ENCODE measurements around the gene CDPF1. TPM values are rescaled to one million over a fixed set of nuclear protein-coding genes. Genes with fewer than 3 reads are reported as not detected.

CDPF1 gene, protein sequence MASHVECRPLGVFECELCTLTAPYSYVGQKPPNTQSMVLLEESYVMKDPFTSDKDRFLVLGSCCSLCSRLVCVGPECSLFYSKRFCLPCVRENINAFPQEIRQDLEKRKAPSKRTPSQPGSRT
- total RNA-seq (10 to 100 TPM in 4 of 7 donors, 1 to 10 TPM in 3; 7.8 to 14.9 (median 11.5) TPM), polyA plus RNA-seq (10 to 100 TPM in 1 of 2 donors, 1 to 10 TPM in 1; 4.3 to 20.8 TPM)
- long read RNA-seq, donor 1, transcript CDPF1-201 (4 exons, 1,875 nt) = major isoform, 19 of 55 reads
- long read RNA-seq, donor 1, transcript CDPF1-206 (2 exons, 655 nt) = minor isoform, 6 of 55 reads
- long read RNA-seq, donor 1, transcript CDPF1-205 (3 exons, 498 nt) = minor isoform, 10 of 55 reads
- long read RNA-seq, donor 1, partial matches to known transcripts = 7 of 55 reads
- long read RNA-seq, donor 1, other reads (novel, unspliced or antisense) = 12 of 55 reads
- long read RNA-seq, donor 2, partial matches to known transcripts = 0 of 5 reads
- long read RNA-seq, donor 2, other reads (novel, unspliced or antisense) = 0 of 5 reads
- long read RNA-seq, donor 3, transcript CDPF1-201 (4 exons, 1,875 nt) = major isoform, 15 of 33 reads
- long read RNA-seq, donor 3, partial matches to known transcripts = 2 of 33 reads
- long read RNA-seq, donor 3, other reads (novel, unspliced or antisense) = 10 of 33 reads

DNA sequence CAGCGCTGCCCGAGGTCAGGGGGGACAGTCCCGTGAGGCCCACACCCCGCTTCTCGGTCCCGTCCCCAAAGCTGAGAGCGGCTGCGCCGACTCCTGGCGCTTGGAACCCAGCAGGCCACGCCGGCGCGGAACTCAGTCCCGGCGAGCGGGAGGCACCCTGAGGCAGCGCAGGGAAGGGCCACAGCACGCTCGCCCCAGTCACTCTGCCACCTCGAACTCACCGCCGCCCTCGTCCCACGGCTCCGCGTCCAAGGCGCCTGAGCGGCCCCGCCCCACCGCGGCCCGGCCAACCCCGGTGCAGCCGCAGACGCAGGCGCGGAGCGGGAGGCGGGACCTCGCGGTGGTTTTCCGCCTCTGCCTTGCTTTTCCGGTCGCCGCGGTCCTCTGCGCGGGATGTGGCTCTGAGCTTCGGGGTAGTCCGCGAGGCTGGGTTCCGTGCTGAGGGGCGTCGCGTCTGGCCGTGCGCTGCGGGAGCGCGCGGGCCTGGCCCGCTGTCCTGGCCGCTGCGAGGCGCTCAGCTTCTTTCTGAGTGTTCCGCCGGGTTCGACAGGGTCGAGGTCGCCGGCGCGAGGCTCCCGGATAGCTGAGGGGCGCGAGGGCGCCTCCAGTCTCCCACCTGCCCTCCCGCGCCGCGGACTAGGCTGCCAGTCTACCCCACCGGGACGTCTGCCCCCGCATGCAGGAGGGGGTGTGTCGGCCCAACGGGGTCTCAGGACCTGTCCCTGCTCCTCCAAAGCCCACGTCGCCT is at the start of gene CDPF1:
Gene CDPF1 (minus strand): TSS at position 259 of the 748 bp plus-strand sequence. CDS start 2,009 bp downstream, outside the sequence.
- intact Hi-C loops (cut with DNase I) = no loop called here
- H3K4me3 ChIP-seq = peak within 1 kb of the TSS; percentile 69
- H3K4me1 ChIP-seq (ENCODE audit: insufficient read depth) = peaks cover 10% of the 10 kb centered on the region
- DNase-seq = peak; percentile 86 to 90 (median 87)
- WGBS, 3 donors = 0 to 1% (median 0%) methylated on average over 56 to 89 of the region's 89 CpGs
- no peak for TF ChIP-seq EP300 (IDR thresholded peaks at IDR 0.05)
- peak; percentile 64 for TF ChIP-seq POLR2A (IDR thresholded peaks at IDR 0.05)
- no peaks in the 10 kb centered on the region for H3K36me3 ChIP-seq
- peak within 1 kb of the TSS in 1 of 2 donors; percentile 64 for H3K27ac ChIP-seq
- no peaks in the 10 kb centered on the region for H3K9me3 ChIP-seq
- H3K27me3 ChIP-seq = no peaks in the 10 kb centered on the region

DNA sequence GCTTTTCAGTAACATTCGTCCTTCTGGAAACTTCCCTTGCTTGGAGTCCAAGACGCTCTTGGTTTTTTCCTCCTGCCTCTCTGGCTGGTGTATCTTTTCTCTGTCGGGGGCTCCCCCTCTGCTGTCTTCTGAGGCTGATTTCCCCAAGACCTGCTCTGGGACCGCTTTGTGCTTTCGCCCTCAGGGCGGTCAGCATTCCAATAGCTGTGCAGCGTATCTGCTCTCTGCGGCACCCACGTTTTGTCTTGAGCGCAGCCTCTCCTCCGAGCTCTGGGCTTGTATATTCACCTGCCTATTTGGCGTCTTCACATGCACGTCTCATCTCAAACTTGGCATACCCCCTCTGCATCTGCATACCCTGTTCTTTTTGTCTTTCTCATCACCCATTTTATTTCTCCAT is 49.0 kb upstream of the CDPF1 start:
- Histone ChIP-seq H3K27ac (no peak overlapping the region), H3K4me1 (ENCODE audit: insufficient read depth) (peaks cover 5% of the 10 kb centered on the region), H3K27me3 (no peaks in the 10 kb centered on the region), H3K36me3 (no peaks in the 10 kb centered on the region), H3K4me3 (no peak overlapping the region), H3K9me3 (no peaks in the 10 kb centered on the region)
- TF ChIP-seq, protein P1, sequence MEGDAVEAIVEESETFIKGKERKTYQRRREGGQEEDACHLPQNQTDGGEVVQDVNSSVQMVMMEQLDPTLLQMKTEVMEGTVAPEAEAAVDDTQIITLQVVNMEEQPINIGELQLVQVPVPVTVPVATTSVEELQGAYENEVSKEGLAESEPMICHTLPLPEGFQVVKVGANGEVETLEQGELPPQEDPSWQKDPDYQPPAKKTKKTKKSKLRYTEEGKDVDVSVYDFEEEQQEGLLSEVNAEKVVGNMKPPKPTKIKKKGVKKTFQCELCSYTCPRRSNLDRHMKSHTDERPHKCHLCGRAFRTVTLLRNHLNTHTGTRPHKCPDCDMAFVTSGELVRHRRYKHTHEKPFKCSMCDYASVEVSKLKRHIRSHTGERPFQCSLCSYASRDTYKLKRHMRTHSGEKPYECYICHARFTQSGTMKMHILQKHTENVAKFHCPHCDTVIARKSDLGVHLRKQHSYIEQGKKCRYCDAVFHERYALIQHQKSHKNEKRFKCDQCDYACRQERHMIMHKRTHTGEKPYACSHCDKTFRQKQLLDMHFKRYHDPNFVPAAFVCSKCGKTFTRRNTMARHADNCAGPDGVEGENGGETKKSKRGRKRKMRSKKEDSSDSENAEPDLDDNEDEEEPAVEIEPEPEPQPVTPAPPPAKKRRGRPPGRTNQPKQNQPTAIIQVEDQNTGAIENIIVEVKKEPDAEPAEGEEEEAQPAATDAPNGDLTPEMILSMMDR (IDR thresholded peaks at IDR 0.05) = no peak
- TF ChIP-seq POLR2A (IDR thresholded peaks at IDR 0.05) = no peak
- no peak for TF ChIP-seq EP300 (IDR thresholded peaks at IDR 0.05)
- intact Hi-C loops (cut with DNase I) = loop anchor here in 1 of 4 donors (5.0 to 10.0 kb wide), 2 partner anchors 172 to 304 kb away; no protein-coding TSS in a partner anchor
- WGBS, 3 donors = 93% methylated on average over 13 of the region's 13 CpGs
- DNase-seq = no peak

- DNase-seq = peak in 4 of 5 donors; percentile 25 to 60 (median 45)
- Histone ChIP-seq H3K27ac (no peak overlapping the region), H3K4me1 (ENCODE audit: insufficient read depth) (peaks cover 5% of the 10 kb centered on the region), H3K9me3 (no peaks in the 10 kb centered on the region), H3K4me3 (peak overlapping the region; percentile 44), H3K36me3 (no peaks in the 10 kb centered on the region), H3K27me3 (no peaks in the 10 kb centered on the region)
- intact Hi-C loops (cut with DNase I) = loop anchor here in 1 of 4 donors (5.0 to 10.0 kb wide), 2 partner anchors 170 to 302 kb away; no protein-coding TSS in a partner anchor
- 4 to 6% (median 5%) methylated on average over 25 to 32 of the region's 32 CpGs for WGBS, 3 donors
- TF ChIP-seq, protein P1 (IDR thresholded peaks at IDR 0.05) = no peak
- TF ChIP-seq POLR2A (IDR thresholded peaks at IDR 0.05) (no peak), EP300 (IDR thresholded peaks at IDR 0.05) (no peak)
Observed at GRCh38 chr22:46297151-46297812, 47.2 kb upstream of the CDPF1 start.

GRCh38 chr22:46296257-46297150 is 46.4 kb upstream of the CDPF1 start, which contains the start of gene GTSE1:
Gene GTSE1, plus strand, starts transcription at chr22:46296870. Its CDS starts 531 bp downstream, at chr22:46297401.
- Histone ChIP-seq H3K27me3 (no peaks in the 10 kb centered on the region), H3K9me3 (no peaks in the 10 kb centered on the region), H3K4me3 (peak within 1 kb of the TSS; percentile 44), H3K27ac (peak within 1 kb of the TSS; percentile 37 to 81), H3K36me3 (no peaks in the 10 kb centered on the region), H3K4me1 (ENCODE audit: insufficient read depth) (peaks cover 5% of the 10 kb centered on the region)
- 1 to 2% (median 1%) methylated on average over 76 of the region's 76 CpGs for WGBS, 3 donors
- intact Hi-C loops (cut with DNase I) = loop anchor here in 1 of 4 donors (5.0 to 10.0 kb wide), 2 partner anchors 169 to 302 kb away; no protein-coding TSS in a partner anchor
- peak; percentile 96 to 98 (median 97) for DNase-seq
- TF ChIP-seq EP300 (IDR thresholded peaks at IDR 0.05) (no peak), POLR2A (IDR thresholded peaks at IDR 0.05) (no peak)
- TF ChIP-seq, protein P1 (IDR thresholded peaks at IDR 0.05) = no peak
